Measurements from ENCODE around the gene TUT1.
"Not testable (repeated sequence)": the region's sequence is repeated elsewhere in the genome, so short reads cannot be mapped to it uniquely, and the experiment has no call there.

Gene TUT1

DNA sequence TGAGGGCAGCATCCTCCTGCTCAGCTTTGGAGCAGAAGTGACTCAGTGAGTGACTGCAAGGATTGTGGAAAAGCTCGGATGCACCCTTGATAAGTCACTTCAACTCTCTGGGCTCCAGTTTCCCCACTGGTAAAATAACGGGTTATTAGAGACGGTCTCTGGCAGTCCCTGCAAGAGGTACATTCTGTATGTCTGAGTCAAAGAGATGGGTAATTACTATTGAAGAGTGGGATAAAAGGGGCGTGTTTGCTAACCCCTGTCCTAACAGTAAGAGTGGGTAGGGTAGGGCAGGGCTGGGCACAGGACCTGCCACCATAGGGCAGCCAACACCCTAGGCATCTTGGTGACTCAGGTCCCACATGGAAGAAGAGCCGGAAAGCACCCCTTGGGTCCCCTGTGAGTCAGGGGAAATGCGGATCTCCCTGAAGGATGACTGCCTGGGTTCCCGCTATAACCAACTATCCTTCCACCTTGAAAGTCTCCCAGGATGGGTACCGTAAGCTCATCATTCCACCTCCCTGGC is 37.4 kb downstream of the TUT1 start:
- DNase-seq (ENCODE audit: low read depth, low spot score): peak; percentile 89
- TF ChIP-seq, protein P1, sequence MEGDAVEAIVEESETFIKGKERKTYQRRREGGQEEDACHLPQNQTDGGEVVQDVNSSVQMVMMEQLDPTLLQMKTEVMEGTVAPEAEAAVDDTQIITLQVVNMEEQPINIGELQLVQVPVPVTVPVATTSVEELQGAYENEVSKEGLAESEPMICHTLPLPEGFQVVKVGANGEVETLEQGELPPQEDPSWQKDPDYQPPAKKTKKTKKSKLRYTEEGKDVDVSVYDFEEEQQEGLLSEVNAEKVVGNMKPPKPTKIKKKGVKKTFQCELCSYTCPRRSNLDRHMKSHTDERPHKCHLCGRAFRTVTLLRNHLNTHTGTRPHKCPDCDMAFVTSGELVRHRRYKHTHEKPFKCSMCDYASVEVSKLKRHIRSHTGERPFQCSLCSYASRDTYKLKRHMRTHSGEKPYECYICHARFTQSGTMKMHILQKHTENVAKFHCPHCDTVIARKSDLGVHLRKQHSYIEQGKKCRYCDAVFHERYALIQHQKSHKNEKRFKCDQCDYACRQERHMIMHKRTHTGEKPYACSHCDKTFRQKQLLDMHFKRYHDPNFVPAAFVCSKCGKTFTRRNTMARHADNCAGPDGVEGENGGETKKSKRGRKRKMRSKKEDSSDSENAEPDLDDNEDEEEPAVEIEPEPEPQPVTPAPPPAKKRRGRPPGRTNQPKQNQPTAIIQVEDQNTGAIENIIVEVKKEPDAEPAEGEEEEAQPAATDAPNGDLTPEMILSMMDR (IDR thresholded peaks at IDR 0.05; ENCODE audit: low read depth, low read length): no peak
- in situ Hi-C loops (cut with HindIII; ENCODE audit: low sequenced_read_pairs): no loop called here
- H3K4me3 ChIP-seq (ENCODE audit: low read depth, low read length): peak overlapping the region; percentile 9

DNA sequence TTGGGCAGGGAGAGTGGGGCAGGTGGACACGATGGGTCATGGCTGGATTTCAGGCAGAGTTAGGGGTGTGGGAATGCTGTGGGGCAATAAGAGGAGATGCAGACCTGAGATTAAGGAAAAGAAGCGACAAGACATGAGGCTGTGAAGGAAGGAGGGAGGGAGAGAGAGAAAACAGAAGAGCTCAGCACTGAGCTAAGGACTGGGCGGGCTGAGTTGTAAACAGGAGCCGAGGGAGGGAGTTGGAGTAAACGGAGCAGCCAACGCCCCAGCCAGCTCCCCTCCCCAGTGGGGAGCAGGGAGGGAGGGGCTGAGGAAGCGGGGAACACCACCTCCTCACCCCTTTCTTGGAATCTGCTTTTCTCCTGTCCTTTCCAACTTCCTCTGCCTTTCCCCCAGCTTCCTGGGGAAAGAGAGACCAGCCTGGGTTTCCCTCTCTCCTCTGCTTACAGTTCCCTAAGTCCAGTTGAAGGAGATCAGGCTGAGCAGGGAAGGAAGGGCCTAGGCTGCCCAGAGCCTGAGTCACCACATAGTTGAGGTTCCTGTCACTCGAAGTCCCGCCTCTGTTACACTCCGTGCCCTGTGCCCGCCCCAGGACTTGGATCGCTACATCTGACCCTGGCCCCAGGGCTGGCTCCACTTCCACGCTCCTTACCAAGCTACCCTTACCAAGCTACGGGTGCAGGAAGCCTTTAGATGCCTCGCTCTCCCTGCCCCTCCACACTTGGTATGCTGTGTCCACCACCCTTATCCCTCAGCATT is 38.1 kb downstream of the TUT1 start:
- DNase-seq (ENCODE audit: low read depth, low spot score): peak; percentile 96
- TF ChIP-seq, protein P1 (IDR thresholded peaks at IDR 0.05; ENCODE audit: low read depth, low read length): no peak
- in situ Hi-C loops (cut with HindIII; ENCODE audit: low sequenced_read_pairs): no loop called here
- peak overlapping the region; percentile 26 for H3K4me3 ChIP-seq (ENCODE audit: low read depth, low read length)

DNA sequence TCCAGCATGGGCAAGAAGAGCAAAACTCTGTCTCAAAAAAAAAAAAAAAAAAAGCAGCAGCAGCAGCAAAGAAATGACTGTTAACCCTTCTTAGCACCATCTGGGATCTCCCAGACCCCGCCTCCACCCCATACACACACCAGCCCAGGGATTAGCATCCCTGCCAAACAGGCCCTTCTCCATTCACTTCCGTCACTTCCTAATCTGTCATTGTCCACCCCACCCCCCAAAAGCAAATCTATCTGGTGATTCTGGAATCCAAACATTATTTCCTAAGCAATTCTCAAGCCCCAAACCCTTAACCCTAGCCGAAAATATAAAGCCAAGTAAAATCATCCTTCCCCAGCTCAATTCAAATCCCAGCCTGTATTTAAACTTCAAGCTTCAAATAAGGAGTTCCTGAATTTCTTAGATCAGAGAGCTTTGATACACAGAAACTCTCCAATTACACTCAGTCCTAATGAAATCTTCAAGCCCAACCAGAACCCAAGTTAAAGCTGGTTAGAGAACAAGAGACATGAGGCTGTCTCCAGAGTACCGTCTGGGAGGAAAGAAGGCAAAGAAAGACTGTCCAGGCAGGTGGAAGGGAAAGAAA is 38.7 kb downstream of the TUT1 start:
- in situ Hi-C loops (cut with HindIII; ENCODE audit: low sequenced_read_pairs): no loop called here
- DNase-seq (ENCODE audit: low read depth, low spot score): no peak
- TF ChIP-seq, protein P1 (IDR thresholded peaks at IDR 0.05; ENCODE audit: low read depth, low read length): no peak
- peak overlapping the region; percentile 26 for H3K4me3 ChIP-seq (ENCODE audit: low read depth, low read length)

DNA sequence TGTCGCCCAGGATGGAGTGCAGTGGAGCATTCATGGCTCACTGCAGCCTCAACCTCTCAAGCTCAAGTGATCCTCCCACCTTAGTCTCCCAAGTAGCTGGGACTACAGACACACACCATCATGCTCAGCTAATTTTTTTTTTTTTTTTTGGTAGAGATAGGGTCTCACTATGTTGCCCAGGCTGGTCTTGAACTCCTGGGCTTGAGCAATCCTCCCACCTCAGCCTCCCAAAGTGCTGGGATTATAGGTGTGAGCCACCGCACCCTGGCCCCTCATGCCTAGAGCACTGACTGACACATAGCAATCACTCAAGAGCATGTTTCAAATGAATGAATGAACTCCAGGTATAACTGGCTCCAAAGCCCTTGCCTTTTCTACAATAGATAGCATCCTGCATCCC is 40.8 kb downstream of the TUT1 start:
- in situ Hi-C loops (cut with HindIII; ENCODE audit: low sequenced_read_pairs); DNase-seq (ENCODE audit: low read depth, low spot score): not testable (repeated sequence)

DNA sequence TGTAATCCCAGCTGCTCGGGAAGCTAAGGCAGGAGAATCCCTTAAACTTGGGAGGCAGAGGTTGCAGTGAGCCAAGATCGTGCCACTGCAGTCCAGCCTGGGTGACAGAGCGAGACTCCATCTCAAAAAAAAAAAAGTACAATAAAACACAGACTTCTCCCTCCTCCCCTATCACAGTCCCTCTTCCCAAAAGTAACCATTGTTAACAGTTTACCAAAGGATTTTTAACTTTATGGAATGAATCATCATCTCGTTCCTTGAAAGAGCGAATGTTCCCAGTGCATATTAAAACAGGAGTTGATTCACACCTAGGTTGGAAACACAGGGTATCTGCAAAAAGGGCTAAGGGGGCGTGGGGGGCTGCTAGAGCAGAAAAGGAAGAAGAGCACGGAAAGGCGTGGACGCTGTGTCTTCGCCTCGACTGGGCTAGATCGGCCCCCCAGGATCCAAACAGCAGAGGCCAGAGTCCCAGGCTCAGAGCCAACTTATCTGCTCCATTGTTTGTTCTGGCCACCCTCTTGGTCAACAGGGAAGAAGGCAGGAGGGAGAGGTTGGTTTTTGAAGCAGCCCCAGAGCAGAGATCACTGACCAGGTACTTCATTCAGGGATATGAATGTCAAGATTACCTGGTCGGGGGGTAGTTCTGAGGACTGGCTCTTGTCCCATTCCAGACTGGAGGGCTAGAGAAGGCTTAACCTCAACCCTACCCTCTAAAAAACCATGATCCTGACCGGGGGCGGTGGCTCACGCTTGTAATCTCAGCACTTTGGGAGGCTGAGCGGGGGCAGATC is 42.6 kb downstream of the TUT1 start:
- in situ Hi-C loops (cut with HindIII; ENCODE audit: low sequenced_read_pairs): no loop called here
- TF ChIP-seq, protein P1 (IDR thresholded peaks at IDR 0.05; ENCODE audit: low read depth, low read length): no peak
- no peak overlapping the region for H3K4me3 ChIP-seq (ENCODE audit: low read depth, low read length)
- peak; percentile 34 for DNase-seq (ENCODE audit: low read depth, low spot score)

More for the DNA sequence above, 40.8 kb downstream of the TUT1 start:
- not testable (repeated sequence) for H3K4me3 ChIP-seq (ENCODE audit: low read depth, low read length)

DNA sequence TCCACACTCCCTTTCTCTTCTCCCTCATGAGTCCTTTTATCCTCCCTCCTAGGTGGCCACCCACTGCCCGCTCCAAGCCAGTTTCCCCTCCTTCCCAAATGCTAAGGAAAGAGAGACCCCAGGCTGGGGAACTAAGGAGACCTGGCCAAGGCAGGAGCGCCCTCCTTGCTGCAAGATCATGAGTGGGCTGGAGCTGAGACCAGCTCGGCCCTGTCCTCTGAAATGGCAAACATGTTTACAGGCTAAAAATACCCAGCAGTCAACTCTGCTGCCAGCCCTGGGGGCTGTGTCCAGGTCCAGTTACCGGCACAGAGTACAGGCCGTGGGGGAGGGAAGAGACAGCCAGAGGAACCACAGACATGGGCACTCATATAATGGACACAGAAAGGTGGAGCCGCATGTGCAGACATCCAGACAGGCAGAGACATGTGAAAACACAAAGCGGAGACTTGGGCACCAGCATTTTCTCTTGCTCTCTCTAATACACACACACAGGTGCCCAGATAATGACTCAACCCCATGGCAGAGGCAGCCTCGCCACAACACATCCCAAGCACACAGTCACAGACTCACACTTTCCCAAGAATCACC is 43.5 kb downstream of the TUT1 start:
- in situ Hi-C loops (cut with HindIII; ENCODE audit: low sequenced_read_pairs): no loop called here

More for the DNA sequence above, 43.5 kb downstream of the TUT1 start:
- H3K4me3 ChIP-seq (ENCODE audit: low read depth, low read length): peak overlapping the region; percentile 91
- TF ChIP-seq, protein P1 (IDR thresholded peaks at IDR 0.05; ENCODE audit: low read depth, low read length): no peak
- DNase-seq (ENCODE audit: low read depth, low spot score): no peak

All from astrocyte of the spinal cord (primary cell).